ENCODE data around the gene FGD5. TPM values are rescaled to one million over a fixed set of nuclear protein-coding genes. Genes with fewer than 3 reads are reported as not detected.
A peak's percentile ranks its signal among the peaks of the same experiment; 100 is the strongest.

FGD5 gene
- total RNA-seq, 3 donors from 2014 or later: 7.3 to 28.2 (median 18.7) TPM

DNA sequence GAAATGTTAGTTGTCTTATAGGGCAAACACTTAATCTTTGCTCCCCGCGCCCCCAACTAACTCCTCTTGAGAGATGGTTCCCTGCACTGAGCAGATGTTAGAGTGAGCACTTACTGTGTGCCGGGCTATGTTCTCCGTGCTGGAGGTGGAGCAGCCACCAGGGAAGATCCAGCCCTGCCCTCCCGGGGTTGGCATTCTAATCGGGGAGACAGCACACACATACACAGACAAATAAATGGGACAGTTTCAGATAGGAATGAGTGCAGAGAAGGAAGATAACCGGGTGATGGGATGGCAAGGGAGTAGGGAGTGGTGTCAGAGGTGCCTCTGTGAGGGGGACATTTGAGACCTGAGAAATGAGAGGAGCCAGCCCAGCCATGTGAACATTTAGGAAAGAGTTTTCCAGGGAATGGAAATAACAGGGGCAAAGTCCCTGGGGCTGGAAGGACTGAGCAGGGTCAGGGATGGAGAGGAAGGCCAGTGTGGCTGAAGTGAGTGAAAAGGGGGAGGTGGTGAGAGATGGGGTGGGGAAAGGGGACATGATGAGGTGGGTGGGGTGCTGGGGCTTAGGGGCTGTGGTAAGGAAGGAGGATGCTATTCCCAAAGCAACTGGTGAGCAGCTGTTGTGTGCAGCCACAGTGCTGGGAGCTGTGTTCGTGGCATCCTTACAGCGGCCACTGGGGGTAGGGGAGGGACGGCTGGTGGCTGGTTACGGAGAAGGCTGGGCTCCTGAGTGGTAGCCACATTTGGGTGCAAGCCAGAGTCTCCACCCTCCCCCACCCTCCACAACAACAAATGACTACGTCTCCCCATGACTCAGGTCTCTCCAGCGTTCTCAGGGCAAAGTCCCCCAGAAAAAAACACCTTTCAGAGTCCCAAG lies 15.4 kb upstream of the FGD5 start:
- Histone ChIP-seq H3K4me3 (no peak overlapping the region), H3K9me3 (no peaks in the 10 kb centered on the region), H3K36me3 (no peaks in the 10 kb centered on the region), H3K4me1 (no peaks in the 10 kb centered on the region), H3K27me3 (peaks cover 0 to 5% of the 10 kb centered on the region in 2 donors), H3K27ac (peak overlapping the region in 1 of 2 donors; percentile 78)
- TF ChIP-seq POLR2AphosphoS5 (IDR thresholded peaks at IDR 0.05) (no peak), POLR2A (IDR thresholded peaks at IDR 0.05) (no peak)
- TF ChIP-seq, protein P1, sequence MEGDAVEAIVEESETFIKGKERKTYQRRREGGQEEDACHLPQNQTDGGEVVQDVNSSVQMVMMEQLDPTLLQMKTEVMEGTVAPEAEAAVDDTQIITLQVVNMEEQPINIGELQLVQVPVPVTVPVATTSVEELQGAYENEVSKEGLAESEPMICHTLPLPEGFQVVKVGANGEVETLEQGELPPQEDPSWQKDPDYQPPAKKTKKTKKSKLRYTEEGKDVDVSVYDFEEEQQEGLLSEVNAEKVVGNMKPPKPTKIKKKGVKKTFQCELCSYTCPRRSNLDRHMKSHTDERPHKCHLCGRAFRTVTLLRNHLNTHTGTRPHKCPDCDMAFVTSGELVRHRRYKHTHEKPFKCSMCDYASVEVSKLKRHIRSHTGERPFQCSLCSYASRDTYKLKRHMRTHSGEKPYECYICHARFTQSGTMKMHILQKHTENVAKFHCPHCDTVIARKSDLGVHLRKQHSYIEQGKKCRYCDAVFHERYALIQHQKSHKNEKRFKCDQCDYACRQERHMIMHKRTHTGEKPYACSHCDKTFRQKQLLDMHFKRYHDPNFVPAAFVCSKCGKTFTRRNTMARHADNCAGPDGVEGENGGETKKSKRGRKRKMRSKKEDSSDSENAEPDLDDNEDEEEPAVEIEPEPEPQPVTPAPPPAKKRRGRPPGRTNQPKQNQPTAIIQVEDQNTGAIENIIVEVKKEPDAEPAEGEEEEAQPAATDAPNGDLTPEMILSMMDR (IDR thresholded peaks at IDR 0.05): no peak
- DNase-seq (ENCODE audit: low spot score in 2 of 2): no peak
- intact Hi-C loops (cut with DNase I; ENCODE audit: low total_unique reads): loop anchor here (10.0 kb wide), 1 partner anchor 319 kb away; no protein-coding TSS in a partner anchor

DNA sequence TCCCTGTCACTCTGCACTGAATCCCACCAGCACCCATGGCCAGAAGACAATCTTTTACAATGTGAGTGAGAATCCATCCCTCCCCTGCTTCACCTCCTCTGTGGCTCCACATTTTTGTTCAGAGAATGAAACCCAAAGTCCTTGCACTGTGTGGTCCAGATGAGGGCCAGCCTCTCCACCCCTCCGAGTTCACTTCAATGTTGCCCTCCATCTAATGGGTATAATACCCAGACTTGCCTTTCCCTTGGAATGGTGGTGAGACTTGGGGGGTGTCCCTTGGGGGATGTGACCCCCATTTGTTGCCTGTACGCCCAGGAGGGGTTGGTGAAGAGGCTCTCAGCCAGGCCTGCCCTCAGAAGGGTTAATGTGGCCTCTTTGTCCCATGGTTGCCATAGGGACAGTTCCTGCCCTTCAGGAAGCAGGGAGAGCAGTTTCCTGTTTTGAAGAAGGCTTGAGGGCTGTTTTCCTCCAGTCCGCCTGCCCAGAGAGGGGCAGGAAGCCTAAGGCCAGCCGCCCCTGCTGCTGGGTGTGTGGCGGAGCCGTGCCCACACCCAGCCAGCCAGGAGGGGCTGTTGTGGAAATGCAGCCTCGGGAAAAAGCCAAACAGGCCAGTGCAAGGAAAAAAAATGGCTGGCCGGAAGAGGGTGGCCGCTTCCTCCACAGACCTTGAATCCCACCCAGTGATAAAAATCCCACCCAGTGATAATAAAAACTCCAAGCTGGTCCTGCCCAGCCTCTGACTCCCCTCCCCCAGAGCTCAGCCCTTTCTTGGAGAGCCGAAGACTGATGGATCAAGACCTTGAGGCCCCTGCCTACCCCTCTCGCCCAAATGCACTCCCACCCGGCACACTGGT lies 14.6 kb upstream of the FGD5 start:
- Histone ChIP-seq H3K27me3 (peaks cover 0 to 6% of the 10 kb centered on the region in 2 donors), H3K4me3 (no peak overlapping the region), H3K27ac (peak overlapping the region; percentile 36 to 78), H3K9me3 (no peaks in the 10 kb centered on the region), H3K36me3 (no peaks in the 10 kb centered on the region), H3K4me1 (no peaks in the 10 kb centered on the region)
- DNase-seq (ENCODE audit: low spot score in 2 of 2): no peak
- TF ChIP-seq, protein P1 (IDR thresholded peaks at IDR 0.05): no peak
- peak in 1 of 3 donors; percentile 44 for TF ChIP-seq POLR2AphosphoS5 (IDR thresholded peaks at IDR 0.05)
- intact Hi-C loops (cut with DNase I; ENCODE audit: low total_unique reads): loop anchor here (10.0 kb wide), 1 partner anchor 319 kb away; no protein-coding TSS in a partner anchor

DNA sequence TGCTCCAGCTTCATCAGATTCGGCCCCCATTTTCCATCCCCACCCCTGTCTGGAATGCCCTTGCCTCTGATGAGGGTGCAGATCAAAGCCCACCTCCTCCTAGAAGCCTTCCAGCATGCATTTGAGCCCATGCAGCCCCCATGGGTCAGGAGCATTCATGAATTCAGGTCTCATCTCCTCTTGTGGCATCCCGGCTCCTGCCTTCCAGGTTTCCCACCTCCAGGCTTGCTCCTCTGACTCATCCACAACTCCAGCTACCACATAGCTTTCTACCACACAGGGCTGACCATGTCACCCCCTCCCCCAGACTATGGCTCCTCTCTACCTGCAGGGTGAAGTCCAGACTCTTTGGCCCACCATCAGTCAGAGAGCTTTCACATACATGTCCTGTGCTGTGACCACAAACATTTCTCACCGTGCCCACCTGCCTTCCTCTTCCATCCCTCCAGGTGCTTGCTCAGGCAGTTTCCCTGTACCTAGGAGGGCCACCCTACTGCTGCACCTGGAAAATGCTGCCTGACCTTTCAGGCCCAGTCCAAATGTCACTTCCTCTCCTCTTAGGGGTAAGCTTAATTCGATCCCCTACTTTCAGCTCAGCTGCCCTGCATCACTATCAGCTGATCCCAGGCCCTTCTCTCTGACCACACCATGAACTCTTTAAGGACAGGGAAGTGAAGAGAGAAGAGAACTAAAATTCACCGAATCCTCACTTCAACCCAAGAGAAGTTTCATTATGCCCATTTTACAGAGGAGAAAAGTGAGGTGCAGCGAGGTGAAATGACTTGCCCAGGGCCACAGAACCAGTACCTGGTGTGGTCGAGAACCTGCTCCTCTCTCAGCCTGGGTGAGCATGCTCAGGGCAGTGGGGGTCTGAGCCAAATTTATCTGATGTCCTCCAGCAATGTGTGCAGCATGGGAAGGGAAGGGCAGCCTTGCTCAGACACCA lies 13.7 kb upstream of the FGD5 start:
- Histone ChIP-seq H3K9me3 (no peaks in the 10 kb centered on the region), H3K4me1 (no peaks in the 10 kb centered on the region), H3K4me3 (no peak overlapping the region), H3K27ac (peak overlapping the region; percentile 36 to 78), H3K36me3 (no peaks in the 10 kb centered on the region), H3K27me3 (peaks cover 0 to 13% of the 10 kb centered on the region in 2 donors)
- intact Hi-C loops (cut with DNase I; ENCODE audit: low total_unique reads): loop anchor here (10.0 kb wide), 1 partner anchor 320 kb away; no protein-coding TSS in a partner anchor
- no peak for DNase-seq (ENCODE audit: low spot score in 2 of 2)
- TF ChIP-seq, protein P1 (IDR thresholded peaks at IDR 0.05): no peak
- no peak for TF ChIP-seq POLR2AphosphoS5 (IDR thresholded peaks at IDR 0.05)
- no peak for TF ChIP-seq POLR2A (IDR thresholded peaks at IDR 0.05)

DNA sequence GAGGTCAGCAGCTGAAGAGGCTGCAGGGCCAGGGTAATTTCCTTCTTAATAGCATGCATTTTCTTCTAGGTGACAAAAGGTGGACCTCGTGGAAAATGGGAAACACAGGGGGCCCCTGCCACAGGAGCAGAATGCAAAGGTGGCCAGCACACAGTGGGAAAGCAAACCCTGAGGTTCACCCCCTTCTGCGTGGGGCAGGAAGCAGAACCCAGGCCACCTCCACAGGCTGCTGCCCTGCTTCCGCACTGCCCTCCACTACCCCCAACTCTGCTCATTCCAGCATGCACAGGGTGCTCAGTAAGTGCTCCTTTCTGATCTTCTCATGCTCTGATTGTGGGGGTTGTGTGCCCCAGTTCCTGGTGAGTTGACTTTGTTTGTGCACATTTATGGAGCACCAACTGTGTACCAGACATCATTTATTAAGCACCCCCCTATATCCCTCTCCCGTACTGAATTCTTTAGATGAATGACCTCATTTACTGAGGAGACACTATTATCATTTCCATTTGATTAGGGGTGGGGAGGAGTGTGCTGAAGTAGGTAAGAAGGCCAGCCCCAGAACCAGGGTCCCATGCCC lies 12.7 kb upstream of the FGD5 start:
- TF ChIP-seq POLR2A (IDR thresholded peaks at IDR 0.05): no peak
- TF ChIP-seq, protein P1 (IDR thresholded peaks at IDR 0.05): no peak
- no peak for TF ChIP-seq POLR2AphosphoS5 (IDR thresholded peaks at IDR 0.05)
- H3K27me3 ChIP-seq: peaks cover 0 to 18% of the 10 kb centered on the region in 2 donors
- H3K36me3 ChIP-seq: no peaks in the 10 kb centered on the region
- H3K4me1 ChIP-seq: no peaks in the 10 kb centered on the region
- intact Hi-C loops (cut with DNase I; ENCODE audit: low total_unique reads): loop anchor here (10.0 kb wide), 1 partner anchor 321 kb away; no protein-coding TSS in a partner anchor
- no peak for DNase-seq (ENCODE audit: low spot score in 2 of 2)
- H3K4me3 ChIP-seq: no peak overlapping the region
- H3K27ac ChIP-seq: no peak overlapping the region
- no peaks in the 10 kb centered on the region for H3K9me3 ChIP-seq
